Heart left ventricle (tissue), 16 donors: ENCODE results near the gene AMIGO3. TPM values are rescaled to one million over a fixed set of nuclear protein-coding genes. Genes with fewer than 3 reads are reported as not detected.

Source experiments
- ATAC-seq, 4 donors: fragments of 200-7000 bp; cut with Tn5 transposase; one replicate each; pipeline ENCODE4 v1.9.1; 2020 to 2022; ENCODE audit warnings: moderate library complexity in 4 of 4, mild to moderate bottlenecking in 3 of 4, moderate number of reproducible peaks in 1 of 4
- DNase-seq, 5 donors: peaks; one replicate each; pipeline ENCODE4 v3.0.0-alpha.2; 2020
- H3K27ac ChIP-seq, 12 donors: fragments of 200-600 bp; sonication (generic) in 4 of 12; one replicate each; pipeline versions ENCODE4 v1.5.0 to v1.8.0; 2016 to 2022; ENCODE audit warnings: mild to moderate bottlenecking in 2 of 12
- H3K27me3 ChIP-seq, 9 donors: fragments of 200-600 bp; sonication (generic) in 2 of 9; one replicate each; pipeline versions ENCODE4 v1.5.1 to v1.8.0; 2016 to 2022; ENCODE audit warnings: mild to moderate bottlenecking in 3 of 9
- H3K36me3 ChIP-seq, 9 donors: fragments of 200-600 bp; sonication (generic) in 2 of 9; one replicate each; pipeline versions ENCODE4 v1.5.0 to v1.8.0; 2018 to 2022; ENCODE audit warnings: mild to moderate bottlenecking in 2 of 9
- H3K4me1 ChIP-seq, 12 donors: fragments of 200-600 bp; sonication (generic) in 4 of 12; one replicate each; pipeline versions ENCODE4 v1.5.0 to v1.8.0; 2016 to 2022; ENCODE audit warnings: mild to moderate bottlenecking in 3 of 12
- H3K4me3 ChIP-seq, 12 donors: fragments of 200-600 bp; sonication (generic) in 4 of 12; one replicate each; pipeline versions ENCODE4 v1.5.0 to v1.8.0; 2017 to 2022; ENCODE audit warnings: mild to moderate bottlenecking in 9 of 12, moderate library complexity in 4 of 12
- H3K9me3 ChIP-seq, 12 donors: fragments of 200-600 bp; sonication (generic) in 4 of 12; one replicate each; pipeline versions ENCODE4 v1.5.0 to v1.8.0; 2016 to 2022; ENCODE audit warnings: mild to moderate bottlenecking in 1 of 12
- POLR2A ChIP-seq, 2 donors: fragments of 450-650 bp; IDR thresholded peaks; one replicate each; pipeline ENCODE4 v1.6.1; 2017; ENCODE audit warnings: antibody characterized with exemption in 2 of 2, mild to moderate bottlenecking in 2 of 2, moderate library complexity in 2 of 2
- WGBS, 4 donors: extraction: QIAGEN DNeasy Blood & Tissue Kit in 2 of 4; methylation state at CpG; one replicate each; pipeline versions ENCODE4 v1.1.5 to v1.1.7; 2013 to 2018; 5-methylcytosine and 5-hydroxymethylcytosine counted together
- intact Hi-C, 10 donors: fragments of 100-400 bp; cut with DNase I; formaldehyde crosslinking; loops; one replicate each; pipeline versions ENCODE4 v1.11.1 to v1.14.2; 2022
- polyA plus RNA-seq, 2 donors: library from polyadenylated mRNA; stranded (reverse); fragments of 200-250 nt; gene quantifications; one replicate each; pipeline ENCODE4 v1.2.3, GENCODE V29; 2013
- total RNA-seq, 9 donors: library from RNA; depleted of rRNA in 2 of 9; stranded (reverse); fragments of >200 nt in 2 of 9; fragmentation: NEBNext Ultra II Directional in 3 of 9; extraction: Animal tissue kit (Norgen Biotek cat#: 25700) in 3 of 9; gene quantifications; one replicate each; pipeline versions ENCODE4 v1.1.0 to v1.2.4, GENCODE V29; 2016 to 2023
- TF ChIP-seq, protein P1 (sequence below), 12 donors: fragments of 200-600 bp; sonication (generic) in 4 of 12; IDR thresholded peaks; one replicate each; pipeline versions ENCODE4 v1.5.0 to v1.8.0; 2018 to 2022; ENCODE audit warnings: antibody characterized with exemption in 12 of 12, mild to moderate bottlenecking in 5 of 12
- donor health status: ischemic (EF 13 %, LVEDD 7.1; RV severe dilation, severe dysfunction).
- donor health status: healthy with polysubstance abuse.
- donor health status: DM: no; HTN: yes; CAD: no.
- donor health status: DM: no; HTN: no; CAD: no.
- donor health status: ischemic (EF 25% LVEDD 6.9; RV normal size, moderate dysfunction).
- donor health status: ischemic (EF 25% LVEDD 5.7; RV mildly dilated, moderate dysfunction).
- donor health status: healthy.
- donor health status: DM: yes; HTN: yes; CAD: no.
- donor health status: ischemic (EF 35%, LVEDD 5.7; RV mildly dilated, moderate dysfunction).
- donor health status: nonischemic (EF 11% LVEDD 7.7; RV severe dilation, severe dysfunction).
- donor health status: DM: yes; HTN: yes; CAD: no.
- donor health status: PGD.
- donor health status: ischemic (EF 29% LVEDD 5.4; RV normal size, mild dysfunction).
- donor health status: nonischemic (EF 23%, LVEDD 6.1; RV moderate dilation, normal function).

AMIGO3 gene
- total and polyA plus RNA-seq, 11 donors: 0.14 to 1.4 (median 0.69) TPM; not detected in 6

DNA sequence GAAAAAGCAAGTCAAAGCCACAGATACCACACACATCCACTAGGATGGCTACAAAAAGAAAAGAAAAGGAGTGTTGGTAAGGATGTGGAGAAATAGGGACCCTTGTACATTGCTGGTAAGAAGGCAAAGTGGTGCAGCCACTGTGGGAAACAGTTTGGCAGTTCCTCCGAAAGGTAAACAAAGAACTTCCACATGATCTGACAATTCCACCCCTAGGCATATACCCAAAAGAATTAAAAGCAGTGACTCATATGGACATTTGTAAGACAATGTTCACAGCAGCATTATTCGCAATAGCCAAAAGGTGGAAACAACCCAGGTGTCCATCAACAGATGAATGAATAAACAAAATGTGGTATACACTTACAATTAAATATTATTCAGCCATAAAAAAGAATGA is 26.5 kb upstream of the AMIGO3 start:
- 85 to 96% (median 93%) methylated on average over 2 of the region's 2 CpGs for WGBS, 4 donors
- Histone ChIP-seq H3K4me1 (peaks cover 0 to 14% (median 0%) of the 10 kb centered on the region in 12 donors), H3K27me3 (no peaks in the 10 kb centered on the region), H3K9me3 (no peaks in the 10 kb centered on the region), H3K36me3 (peaks cover 0 to 72% (median 54%) of the 10 kb centered on the region in 9 donors), H3K27ac (no peak overlapping the region), H3K4me3 (no peak overlapping the region)
- no peak for DNase-seq
- no peak for ATAC-seq
- intact Hi-C loops: no loop called here
- TF ChIP-seq, protein P1, sequence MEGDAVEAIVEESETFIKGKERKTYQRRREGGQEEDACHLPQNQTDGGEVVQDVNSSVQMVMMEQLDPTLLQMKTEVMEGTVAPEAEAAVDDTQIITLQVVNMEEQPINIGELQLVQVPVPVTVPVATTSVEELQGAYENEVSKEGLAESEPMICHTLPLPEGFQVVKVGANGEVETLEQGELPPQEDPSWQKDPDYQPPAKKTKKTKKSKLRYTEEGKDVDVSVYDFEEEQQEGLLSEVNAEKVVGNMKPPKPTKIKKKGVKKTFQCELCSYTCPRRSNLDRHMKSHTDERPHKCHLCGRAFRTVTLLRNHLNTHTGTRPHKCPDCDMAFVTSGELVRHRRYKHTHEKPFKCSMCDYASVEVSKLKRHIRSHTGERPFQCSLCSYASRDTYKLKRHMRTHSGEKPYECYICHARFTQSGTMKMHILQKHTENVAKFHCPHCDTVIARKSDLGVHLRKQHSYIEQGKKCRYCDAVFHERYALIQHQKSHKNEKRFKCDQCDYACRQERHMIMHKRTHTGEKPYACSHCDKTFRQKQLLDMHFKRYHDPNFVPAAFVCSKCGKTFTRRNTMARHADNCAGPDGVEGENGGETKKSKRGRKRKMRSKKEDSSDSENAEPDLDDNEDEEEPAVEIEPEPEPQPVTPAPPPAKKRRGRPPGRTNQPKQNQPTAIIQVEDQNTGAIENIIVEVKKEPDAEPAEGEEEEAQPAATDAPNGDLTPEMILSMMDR (IDR thresholded peaks at IDR 0.05): no peak
- TF ChIP-seq POLR2A (IDR thresholded peaks at IDR 0.05): no peak

DNA sequence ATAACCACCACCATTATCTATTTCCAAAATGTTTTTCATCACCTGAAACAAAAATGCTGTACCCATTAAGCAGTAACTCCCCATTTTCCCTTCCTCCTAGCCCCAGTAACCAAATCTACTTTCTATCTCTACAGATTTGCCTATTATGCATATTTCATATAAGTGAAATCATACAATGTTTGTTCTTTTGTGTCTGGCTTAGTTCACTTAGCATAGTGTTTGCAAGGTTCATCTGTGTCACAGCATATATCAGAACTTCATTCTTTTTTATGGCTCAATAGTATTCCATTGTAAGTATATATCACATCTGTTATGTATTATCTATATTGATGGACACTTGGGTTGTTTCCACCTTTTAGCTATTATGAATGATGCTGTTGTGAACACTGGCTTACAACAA is 20.9 kb upstream of the AMIGO3 start:
- intact Hi-C loops: no loop called here

DNA sequence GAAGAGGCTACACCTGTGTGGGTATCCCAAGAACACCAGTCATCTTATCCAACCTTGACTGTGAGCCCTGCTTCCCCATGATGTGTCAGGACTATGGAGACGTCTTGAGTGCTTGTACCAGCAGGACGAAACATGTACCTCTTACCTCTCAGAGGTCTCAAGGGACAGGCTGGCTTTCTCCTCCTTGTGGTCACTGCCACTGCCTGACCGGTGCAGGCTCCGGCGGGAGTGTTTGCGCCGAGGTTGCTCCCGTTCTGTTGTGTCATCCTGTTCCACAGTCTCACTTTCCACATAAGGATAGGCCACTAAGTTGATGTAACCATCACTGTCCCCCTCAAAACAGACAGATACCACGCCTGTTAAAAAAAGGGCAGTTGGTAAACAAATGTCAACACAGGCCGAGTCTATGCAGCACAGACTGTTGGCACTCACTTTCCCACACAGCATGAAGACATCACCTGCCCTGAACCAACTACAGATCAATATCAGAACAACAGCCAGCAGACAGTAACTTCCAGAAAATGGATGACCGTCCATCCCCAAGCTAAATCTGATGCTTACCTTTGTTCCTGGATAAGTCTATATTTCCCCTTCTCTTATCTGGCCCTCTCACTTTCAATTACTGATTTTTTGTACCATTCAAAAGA is 18.7 kb upstream of the AMIGO3 start:
- no peak for ATAC-seq
- no peaks in the 10 kb centered on the region for H3K27me3 ChIP-seq
- WGBS, 4 donors: 95 to 98% (median 96%) methylated on average over 8 to 11 of the region's 11 CpGs
- H3K36me3 ChIP-seq: peaks cover 0 to 83% (median 72%) of the 10 kb centered on the region in 9 donors
- intact Hi-C loops: no loop called here
- peaks cover 0 to 5% (median 0%) of the 10 kb centered on the region in 12 donors for H3K4me1 ChIP-seq
- TF ChIP-seq POLR2A (IDR thresholded peaks at IDR 0.05): no peak
- TF ChIP-seq, protein P1 (IDR thresholded peaks at IDR 0.05): no peak
- H3K4me3 ChIP-seq: no peak overlapping the region
- no peak overlapping the region for H3K27ac ChIP-seq
- no peak for DNase-seq
- H3K9me3 ChIP-seq: no peaks in the 10 kb centered on the region

More for the DNA sequence above, 20.9 kb upstream of the AMIGO3 start:
- no peaks in the 10 kb centered on the region for H3K27me3 ChIP-seq
- H3K27ac ChIP-seq: no peak overlapping the region
- peaks cover 0 to 86% (median 64%) of the 10 kb centered on the region in 9 donors for H3K36me3 ChIP-seq
- no peak overlapping the region for H3K4me3 ChIP-seq
- no peaks in the 10 kb centered on the region for H3K4me1 ChIP-seq
- TF ChIP-seq POLR2A (IDR thresholded peaks at IDR 0.05): no peak
- TF ChIP-seq, protein P1 (IDR thresholded peaks at IDR 0.05): no peak
- H3K9me3 ChIP-seq: no peaks in the 10 kb centered on the region
- no peak for ATAC-seq
- DNase-seq: no peak

DNA sequence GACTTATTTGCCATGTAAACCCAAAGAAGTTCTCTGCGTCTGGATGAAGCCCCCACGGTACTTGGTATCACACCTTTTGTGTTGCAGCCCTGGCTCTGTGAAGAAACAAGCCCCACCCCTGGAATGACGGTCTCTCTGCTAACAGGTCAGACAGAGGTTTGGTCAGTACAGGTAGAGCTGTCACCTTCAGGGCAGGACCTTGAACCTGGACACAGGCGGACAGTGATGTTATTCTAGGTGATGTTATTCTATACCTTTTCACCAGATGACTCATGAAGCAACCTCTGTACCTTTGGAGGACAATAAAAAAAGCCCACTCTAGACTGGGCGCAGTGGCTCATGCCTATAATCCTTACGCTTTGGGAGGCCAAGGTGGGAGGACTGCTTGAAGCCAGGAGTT is 15.3 kb upstream of the AMIGO3 start:
- DNase-seq (no peak), ATAC-seq (no peak)
- Histone ChIP-seq H3K4me1 (peaks cover 0 to 5% (median 0%) of the 10 kb centered on the region in 12 donors), H3K4me3 (no peak overlapping the region), H3K36me3 (peaks cover 0 to 95% (median 85%) of the 10 kb centered on the region in 9 donors), H3K27ac (no peak overlapping the region), H3K27me3 (no peaks in the 10 kb centered on the region), H3K9me3 (no peaks in the 10 kb centered on the region)
- no peak for TF ChIP-seq POLR2A (IDR thresholded peaks at IDR 0.05)
- TF ChIP-seq, protein P1 (IDR thresholded peaks at IDR 0.05): no peak
- 89 to 96% (median 95%) methylated on average over 6 of the region's 6 CpGs for WGBS, 4 donors
- intact Hi-C loops: no loop called here
